ENCODE results near the gene TMC5.
"Not testable (repeated sequence)": the region's sequence is repeated elsewhere in the genome, so short reads cannot be mapped to it uniquely, and the experiment has no call there.

TMC5 gene

DNA sequence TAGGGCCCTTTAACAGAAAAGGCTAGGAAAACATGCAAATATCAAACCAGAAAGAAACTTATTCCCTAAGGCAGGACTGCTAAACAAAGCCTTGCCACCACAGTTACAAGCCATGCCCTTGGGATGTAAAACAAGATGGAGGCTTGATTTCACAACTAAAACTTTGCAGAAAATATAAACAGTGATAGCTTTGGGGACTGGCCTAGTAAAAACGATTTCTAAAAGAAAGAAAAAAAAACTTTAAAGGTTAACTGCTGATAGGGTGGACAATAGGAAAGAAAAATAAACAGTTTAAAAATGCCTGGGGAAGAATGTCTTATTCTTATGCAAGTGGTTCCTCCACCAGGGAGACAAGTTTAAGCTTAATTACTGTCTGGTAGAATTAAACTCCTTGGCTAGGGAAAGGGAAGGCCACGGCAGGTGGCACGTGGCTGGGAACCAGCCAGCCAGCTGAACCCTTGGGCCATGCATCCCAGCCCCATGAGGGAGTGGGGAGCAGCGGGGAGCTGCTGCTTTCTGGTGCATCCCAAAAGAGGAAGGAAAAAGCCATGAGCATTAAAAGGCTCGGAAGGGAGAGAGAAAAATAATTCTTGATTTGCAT lies 10.7 kb upstream of the TMC5 start:
- DNase-seq, result no peak

DNA sequence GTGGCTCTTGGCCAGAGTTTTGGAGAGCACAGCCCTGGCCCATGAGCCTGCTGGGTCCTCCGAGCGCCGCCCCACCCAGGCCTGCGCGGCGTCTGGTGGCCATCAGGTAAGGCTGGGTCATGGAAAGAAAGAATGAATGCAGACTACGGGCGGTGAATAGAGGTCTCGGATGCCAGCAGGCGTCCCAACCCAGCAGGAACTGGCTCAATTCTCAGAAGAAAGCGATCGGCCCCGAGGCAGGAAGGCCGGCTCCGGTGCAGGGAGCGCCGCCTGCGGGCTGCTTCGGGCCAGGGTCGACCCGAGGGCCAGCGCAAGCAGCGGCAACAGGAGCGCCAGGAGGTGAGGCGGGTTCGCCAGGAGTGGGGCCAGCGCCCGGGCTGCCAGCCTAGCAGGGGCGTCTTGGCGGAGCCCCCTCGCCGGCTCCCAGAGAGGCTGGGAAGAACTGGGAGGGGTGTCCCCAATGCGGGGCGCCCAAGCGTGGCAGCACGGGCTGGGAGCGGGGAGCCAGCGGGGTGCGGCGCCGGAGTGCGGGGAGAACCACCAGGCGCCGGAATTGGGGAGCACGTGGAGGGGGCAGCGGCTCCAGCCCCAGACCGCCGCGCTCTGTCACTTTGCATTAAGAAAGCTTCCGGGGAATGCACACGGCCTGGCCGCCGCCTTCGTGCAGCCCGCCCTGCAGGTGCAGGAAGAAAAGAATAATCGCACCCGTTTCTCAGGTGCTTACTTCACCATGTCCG lies 7.1 kb upstream of the TMC5 start:
- no peak for DNase-seq

- no peak for DNase-seq
Measured at GRCh38 chr16:19411298-19411697, 6.4 kb upstream of the TMC5 start.

DNA sequence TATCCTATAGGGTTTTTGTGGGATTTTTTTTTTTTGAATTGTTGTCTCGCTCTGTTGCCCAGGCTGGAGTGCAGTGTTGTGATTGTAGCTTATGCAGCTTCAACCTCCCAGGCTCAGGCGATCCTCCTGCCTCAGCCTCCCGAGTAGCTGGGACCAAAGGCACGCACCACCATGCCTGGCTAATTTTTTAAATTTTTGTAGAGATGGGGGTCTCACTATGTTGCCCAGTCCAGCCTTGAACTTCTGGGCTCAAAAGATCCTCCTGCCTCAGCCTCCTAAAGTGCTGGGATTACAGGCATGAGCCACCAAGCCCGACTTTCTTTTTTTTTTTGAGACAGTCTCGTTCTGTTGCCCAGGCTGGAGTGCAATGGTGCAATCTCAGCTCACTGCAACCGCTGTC lies 5.6 kb upstream of the TMC5 start:
- not testable (repeated sequence) for DNase-seq

- DNase-seq, result no peak
Measured at GRCh38 chr16:19415461-19415860, 2.2 kb upstream of the TMC5 start.

- DNase-seq, result no peak
Measured at GRCh38 chr16:19415918-19416317, 1.8 kb upstream of the TMC5 start.

GRCh38 chr16:19418200-19418599 lies 517 bp downstream of the TMC5 start:
- DNase-seq, result no peak

GRCh38 chr16:19419698-19420075 lies 2.0 kb downstream of the TMC5 start:
- no peak for DNase-seq

GRCh38 chr16:19424478-19424877 lies 6.8 kb downstream of the TMC5 start:
- no peak for DNase-seq

DNA sequence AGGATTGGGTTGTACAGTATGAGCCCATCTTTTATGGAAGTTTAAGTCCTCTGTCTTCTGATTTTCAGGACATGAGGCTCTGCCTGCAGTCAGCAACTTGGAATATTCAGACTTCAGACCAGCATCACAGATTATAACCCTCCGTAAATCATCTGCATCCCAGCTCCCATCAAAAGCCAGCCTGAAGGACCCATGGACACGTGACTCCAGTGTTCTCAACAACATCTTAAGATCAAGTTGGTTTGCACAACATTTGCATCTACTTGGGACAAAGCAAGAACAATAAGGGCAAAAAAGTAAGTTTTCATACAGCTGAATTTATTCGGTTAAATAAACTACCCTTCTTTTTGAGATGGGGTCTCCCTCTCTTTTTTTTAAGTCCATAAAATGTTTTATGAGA lies 12.7 kb downstream of the TMC5 start:
- DNase-seq, result no peak

GRCh38 chr16:19431636-19432340 lies 14.1 kb downstream of the TMC5 start:
- DNase-seq, result no peak

DNA sequence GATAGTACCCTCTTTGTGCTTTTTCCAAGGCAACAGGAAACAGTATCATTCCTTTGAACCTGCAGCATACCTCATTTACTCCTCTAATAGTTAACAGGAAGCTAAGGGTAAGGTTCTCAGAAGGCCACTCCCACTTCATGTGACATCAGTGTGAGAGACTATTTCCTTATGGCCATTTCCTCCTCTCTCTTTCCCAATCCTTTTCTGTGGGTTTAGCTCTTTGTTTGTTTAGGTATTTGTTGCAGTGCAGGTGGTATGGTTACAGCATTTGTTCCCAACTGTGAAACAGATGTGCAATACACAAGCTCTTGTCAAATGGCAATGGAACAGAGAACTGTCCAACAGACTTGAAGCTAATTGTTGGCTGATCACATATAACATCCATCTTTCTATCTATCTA lies 14.7 kb downstream of the TMC5 start:
- DNase-seq, result no peak

- no peak for DNase-seq
Measured at GRCh38 chr16:19434584-19434983, 16.9 kb downstream of the TMC5 start.

DNA sequence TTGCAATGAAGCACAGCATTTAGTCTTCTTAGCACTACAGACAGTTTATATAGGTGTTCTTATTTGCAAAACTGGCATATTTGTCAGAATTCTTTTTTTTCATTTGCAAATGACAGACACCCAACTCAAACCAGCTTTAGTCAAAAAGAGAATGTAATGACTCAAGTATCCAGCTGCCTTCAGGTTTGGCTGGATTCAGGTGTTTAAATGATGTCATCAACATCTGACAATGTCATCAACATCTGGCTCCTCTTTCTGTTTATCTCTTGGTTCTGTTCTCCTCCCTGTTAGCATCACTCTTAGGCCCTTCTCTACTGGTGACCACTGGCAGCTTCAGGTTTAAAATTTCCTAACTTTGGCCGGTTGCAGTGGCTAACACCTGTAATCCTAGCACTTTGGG lies 18.9 kb downstream of the TMC5 start:
- DNase-seq, result no peak

GRCh38 chr16:19437280-19437679 lies 19.6 kb downstream of the TMC5 start:
- no peak for DNase-seq

DNA sequence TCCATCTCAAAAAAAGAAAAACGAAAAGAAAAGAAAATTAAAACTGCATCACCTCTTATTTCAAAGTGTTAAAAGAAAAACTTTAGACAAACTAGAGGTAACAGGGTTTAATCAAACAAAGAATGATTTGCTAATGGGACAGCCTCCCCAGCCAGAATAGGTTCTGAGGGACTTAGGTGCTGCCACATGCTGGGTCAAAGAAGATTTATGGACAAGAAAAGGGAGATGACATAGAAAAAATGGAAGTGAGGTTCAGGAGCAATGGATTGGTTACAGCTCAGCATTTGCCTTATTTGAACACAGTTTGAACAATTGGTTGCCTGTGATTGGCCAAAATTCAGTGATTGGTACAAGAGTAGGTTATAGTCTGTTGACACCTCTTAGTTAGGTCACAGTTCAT lies 21.1 kb downstream of the TMC5 start:
- DNase-seq, result no peak

GRCh38 chr16:19439483-19439882 lies 21.8 kb downstream of the TMC5 start:
- DNase-seq, result no peak

DNA sequence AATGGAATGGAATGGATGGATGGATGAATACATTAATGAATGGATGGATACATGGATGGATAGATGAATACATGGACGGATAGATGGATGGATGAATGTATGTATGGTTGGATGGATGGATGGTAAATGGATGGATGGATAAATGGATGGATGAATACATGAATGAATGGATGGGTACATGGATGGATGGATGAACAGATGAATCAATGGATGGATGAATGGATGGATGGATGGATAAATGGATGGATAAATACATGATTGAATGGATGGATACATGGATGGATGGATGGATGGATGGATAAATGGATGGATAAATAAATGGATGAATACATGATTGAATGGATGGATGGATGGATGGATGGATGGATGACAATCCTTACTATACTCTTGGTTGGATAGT lies 26.0 kb downstream of the TMC5 start:
- no peak for DNase-seq

- no peak for DNase-seq
Measured at GRCh38 chr16:19446300-19446846, 28.7 kb downstream of the TMC5 start.

DNA sequence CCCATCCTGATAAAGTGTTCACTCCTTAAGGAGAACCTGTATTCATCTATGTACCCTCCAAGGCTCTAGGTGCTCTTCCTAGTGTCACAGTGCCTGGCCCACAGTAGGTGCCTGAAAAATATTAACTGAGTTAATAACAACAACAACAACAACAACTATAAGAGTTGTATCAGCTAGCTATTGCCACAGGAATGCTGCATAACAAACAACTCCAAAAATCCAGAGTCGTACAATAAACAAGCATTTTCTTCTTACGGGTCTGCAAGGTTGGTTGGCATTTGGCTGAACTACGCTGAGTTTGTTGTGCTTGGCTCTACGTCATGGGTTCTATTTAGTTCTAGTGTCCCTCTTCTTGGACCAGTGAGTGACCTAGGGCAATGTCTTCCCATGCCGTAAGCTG lies 29.2 kb downstream of the TMC5 start:
- no peak for DNase-seq

- no peak for DNase-seq
Measured at GRCh38 chr16:19450186-19450585, 32.5 kb downstream of the TMC5 start.

DNA sequence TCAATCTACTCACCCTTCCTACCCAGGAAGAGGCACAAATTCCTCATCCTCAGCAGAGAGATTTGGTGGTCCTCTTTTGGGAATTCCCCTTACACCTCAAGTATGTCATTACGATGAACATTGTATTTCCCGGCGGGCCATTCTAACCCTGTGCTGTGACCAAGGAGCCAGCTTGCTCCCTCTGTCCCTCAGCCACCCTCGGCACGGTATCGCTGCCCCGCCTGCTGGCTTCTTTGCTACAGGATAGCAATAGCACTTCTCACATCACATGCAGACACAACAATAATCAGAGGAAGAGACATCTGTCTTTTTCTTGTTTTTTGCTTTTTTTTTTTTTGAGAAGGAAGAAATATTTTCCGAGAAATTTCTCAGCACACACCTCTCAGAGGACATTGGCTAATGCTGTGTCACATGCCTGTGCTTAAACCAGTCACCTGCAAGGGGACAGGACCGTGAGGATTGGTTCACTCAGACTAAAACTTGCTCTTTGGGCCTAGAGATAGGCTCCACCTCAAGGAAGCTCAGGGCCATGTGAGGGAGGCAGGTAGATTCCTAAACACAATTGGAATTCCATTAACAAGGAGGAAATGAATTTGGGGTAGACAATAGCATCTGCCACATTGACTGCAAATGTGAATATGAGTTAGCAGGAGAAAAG lies 41.2 kb downstream of the TMC5 start:
- no peak for DNase-seq

DNA sequence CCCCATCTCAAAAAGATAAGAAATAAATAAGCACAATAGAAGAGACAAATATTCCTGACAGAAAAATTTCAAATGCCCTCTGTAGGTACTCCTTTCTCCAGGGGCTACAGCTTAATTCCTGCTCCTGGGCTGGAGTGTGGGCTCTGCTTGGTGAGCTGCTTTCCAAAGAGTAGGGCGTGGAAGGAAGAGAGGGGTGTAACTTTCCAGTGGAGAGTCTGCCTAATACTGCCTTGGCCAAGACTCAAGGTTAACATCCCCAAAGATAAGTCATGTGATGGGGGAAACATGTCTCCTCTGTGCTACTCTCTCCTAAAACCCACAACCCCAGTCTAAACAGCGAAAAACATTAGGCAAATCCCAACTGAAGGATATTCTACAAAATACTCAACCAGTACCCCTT lies 42.7 kb downstream of the TMC5 start:
- no peak for DNase-seq
